Panc1 (cell line): Measurements from ENCODE around the gene C5orf58. TPM values are rescaled to one million over a fixed set of nuclear protein-coding genes. Genes with fewer than 3 reads are reported as not detected.

Experiments used
- ATAC-seq: fragments of 200-7000 bp; cut with Tn5 transposase; 2 replicates; pipeline ENCODE4 v1.9.1; 2020; ENCODE audit warnings: mild to moderate bottlenecking, moderate library complexity
- BruUV-seq: library from RNA; stranded (reverse); fragments of 400-500 nt; replicated peaks from 2 replicates; lab custom pipeline; 2021; lab: Mats Ljungman, UMichigan
- CTCF ChIA-PET: fragments of 300-600 bp; sonication (Branson Sonifier 250); formaldehyde crosslinking; loops from one replicate; lab custom pipeline; 2022; ENCODE audit warnings: antibody characterized with exemption; lab: Charles Lee
- POLR2A ChIA-PET: fragments of 300-600 bp; sonication (Branson Sonifier 250); formaldehyde crosslinking; loops from one replicate; lab custom pipeline; 2022; ENCODE audit warnings: antibody characterized with exemption; lab: Charles Lee
- DNase-seq: peaks from one replicate; pipeline ENCODE4 v3.0.0-alpha.2; 2010; ENCODE audit warnings: low read depth, low spot score
- H3K27ac ChIP-seq: 2 replicates; pipeline ENCODE4 v1.5.1; 2011; ENCODE audit warnings: mild to moderate bottlenecking, low read length, inconsistent platforms
- H3K27me3 ChIP-seq: fragments of 200-500 bp; sonication (Bioruptor generic); 2 replicates; pipeline ENCODE4 v1.6.0; 2014; ENCODE audit warnings: low read length, inconsistent platforms; ENCODE audit not compliant: control insufficient read depth, insufficient read depth
- H3K36me3 ChIP-seq: fragments of 200-500 bp; sonication (Bioruptor generic); 2 replicates; pipeline ENCODE4 v1.5.1; 2014; ENCODE audit warnings: inconsistent platforms, mild to moderate bottlenecking, low read length, moderate library complexity; ENCODE audit not compliant: control insufficient read depth, insufficient read depth
- H3K4me1 ChIP-seq: 2 replicates; pipeline ENCODE4 v1.5.1; 2011; ENCODE audit warnings: inconsistent platforms, mild to moderate bottlenecking, low read length, moderate library complexity; ENCODE audit not compliant: control insufficient read depth, insufficient read depth
- H3K4me3 ChIP-seq, 2 experiments: 2 replicates each; pipeline ENCODE4 v1.5.1; 2011 to 2012; ENCODE audit warnings: low read depth in 2 of 2, low read length in 2 of 2, mild to moderate bottlenecking in 2 of 2, inconsistent platforms in 1 of 2, moderate library complexity in 1 of 2
- H3K9me3 ChIP-seq: fragments of 200-500 bp; sonication (Bioruptor generic); 2 replicates; pipeline ENCODE4 v1.5.1; 2014; ENCODE audit warnings: low read depth, mild to moderate bottlenecking, inconsistent platforms, low read length, moderate library complexity; ENCODE audit not compliant: control insufficient read depth, insufficient read depth
- CTCF ChIP-seq: fragments of 450-650 bp; IDR thresholded peaks from 2 replicates; pipeline ENCODE4 v1.5.1; 2017; ENCODE audit warnings: mild to moderate bottlenecking
- POLR2AphosphoS5 ChIP-seq: IDR thresholded peaks from 2 replicates; pipeline ENCODE4 v1.6.1; 2012; ENCODE audit warnings: mild to moderate bottlenecking, low read depth, low read length, moderate library complexity
- SIN3A ChIP-seq: IDR thresholded peaks from 2 replicates; pipeline ENCODE4 v1.6.1; 2012; ENCODE audit warnings: low read depth, mild to moderate bottlenecking, low read length, moderate library complexity, borderline replicate concordance; ENCODE audit not compliant: insufficient read depth
- TCF7L2 ChIP-seq: IDR thresholded peaks from 2 replicates; pipeline ENCODE4 v1.6.1; 2011; ENCODE audit warnings: mild to moderate bottlenecking, low read depth, low read length, inconsistent platforms
- in situ Hi-C: cut with HindIII; loops from 2 replicates; pipeline ENCODE4 v1.10.0; 2016; ENCODE audit warnings: low sequenced_read_pairs, low pct_unique_long_range_greater_than_20kb
- intact Hi-C: fragments of 100-400 bp; cut with micrococcal nuclease; formaldehyde crosslinking; loops from one replicate; pipeline ENCODE4 v1.10.0; 2022; ENCODE audit not compliant: unreplicated experiment
- total RNA-seq: library from RNA; stranded (reverse); gene quantifications from one replicate; pipeline ENCODE4 v1.2.1, GENCODE V29; 2021; ENCODE audit not compliant: unreplicated experiment
- TF ChIP-seq, protein P1 (sequence below), 2 experiments: IDR thresholded peaks; 2 replicates each; pipeline ENCODE4 v1.6.1; 2011 to 2012; ENCODE audit warnings: low read depth in 2 of 2, control low read depth in 1 of 2, low read length in 1 of 2, mild to moderate bottlenecking in 1 of 2, moderate library complexity in 1 of 2; ENCODE audit not compliant: insufficient read depth in 1 of 2

Gene C5orf58
- total RNA-seq, 1 experiment from 2014 or later, result 0.15 TPM

DNA sequence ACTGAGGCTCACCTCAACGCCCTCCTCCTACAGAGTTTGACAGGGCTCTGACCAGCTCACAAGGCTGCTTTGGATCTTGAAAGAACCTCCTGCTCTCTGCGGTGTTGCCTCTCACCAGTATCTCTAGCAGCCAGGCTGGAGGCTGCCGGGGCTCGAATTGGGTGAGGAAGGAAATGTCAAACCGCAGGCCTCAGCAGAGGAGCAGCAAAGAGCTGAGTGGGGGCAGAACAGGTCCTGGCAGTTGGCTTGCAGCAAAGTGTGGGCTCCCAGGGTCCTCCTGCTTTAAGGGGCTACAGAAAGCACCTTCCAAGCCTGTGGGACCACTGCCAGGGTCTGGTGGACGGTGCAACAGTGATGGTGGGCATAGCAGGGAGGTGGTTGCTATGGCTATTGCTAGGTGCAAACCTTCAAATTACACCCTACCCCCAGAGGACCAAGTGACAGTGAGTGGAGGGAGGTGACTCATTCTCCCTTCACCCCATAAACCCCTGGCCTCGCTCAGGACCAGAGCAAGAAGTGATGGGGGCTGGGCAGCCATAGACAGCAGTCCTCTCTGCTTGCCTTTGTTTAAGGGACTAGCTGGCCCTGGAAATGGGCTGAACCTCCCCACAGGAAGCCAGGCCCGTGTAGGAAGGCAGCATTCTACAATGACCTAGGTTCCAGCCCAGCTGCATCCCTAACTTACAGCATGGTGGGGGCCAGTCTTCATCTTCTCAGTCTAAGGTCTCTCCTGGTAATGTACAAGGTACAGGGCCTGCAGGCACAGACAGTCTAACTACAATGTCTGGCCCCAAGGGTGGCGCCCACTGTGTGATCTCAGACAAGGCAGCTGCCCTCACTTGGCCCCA, 46.0 kb downstream of the C5orf58 start:
- POLR2A ChIA-PET, result interaction anchor here (0.6 kb wide), 1 partner anchor 111 kb away, joined by 17 read pairs; the partner anchor contains the start of gene KCNMB1
- CTCF ChIA-PET, result no interaction called here
- H3K27ac ChIP-seq, result no peak overlapping the region
- ATAC-seq (peak; percentile 20; the same call in 1 of the 2 replicates), DNase-seq (no peak)
- no peaks in the 10 kb centered on the region for H3K9me3 ChIP-seq
- H3K4me1 ChIP-seq, result no peaks in the 10 kb centered on the region
- intact Hi-C loops, result no loop called here
- no peaks in the 10 kb centered on the region for H3K36me3 ChIP-seq
- BruUV-seq, result no TSS peak
- H3K27me3 ChIP-seq, result no peaks in the 10 kb centered on the region; the same call in 1 of the 2 replicates
- no peak overlapping the region for H3K4me3 ChIP-seq
- TF ChIP-seq, protein P1, sequence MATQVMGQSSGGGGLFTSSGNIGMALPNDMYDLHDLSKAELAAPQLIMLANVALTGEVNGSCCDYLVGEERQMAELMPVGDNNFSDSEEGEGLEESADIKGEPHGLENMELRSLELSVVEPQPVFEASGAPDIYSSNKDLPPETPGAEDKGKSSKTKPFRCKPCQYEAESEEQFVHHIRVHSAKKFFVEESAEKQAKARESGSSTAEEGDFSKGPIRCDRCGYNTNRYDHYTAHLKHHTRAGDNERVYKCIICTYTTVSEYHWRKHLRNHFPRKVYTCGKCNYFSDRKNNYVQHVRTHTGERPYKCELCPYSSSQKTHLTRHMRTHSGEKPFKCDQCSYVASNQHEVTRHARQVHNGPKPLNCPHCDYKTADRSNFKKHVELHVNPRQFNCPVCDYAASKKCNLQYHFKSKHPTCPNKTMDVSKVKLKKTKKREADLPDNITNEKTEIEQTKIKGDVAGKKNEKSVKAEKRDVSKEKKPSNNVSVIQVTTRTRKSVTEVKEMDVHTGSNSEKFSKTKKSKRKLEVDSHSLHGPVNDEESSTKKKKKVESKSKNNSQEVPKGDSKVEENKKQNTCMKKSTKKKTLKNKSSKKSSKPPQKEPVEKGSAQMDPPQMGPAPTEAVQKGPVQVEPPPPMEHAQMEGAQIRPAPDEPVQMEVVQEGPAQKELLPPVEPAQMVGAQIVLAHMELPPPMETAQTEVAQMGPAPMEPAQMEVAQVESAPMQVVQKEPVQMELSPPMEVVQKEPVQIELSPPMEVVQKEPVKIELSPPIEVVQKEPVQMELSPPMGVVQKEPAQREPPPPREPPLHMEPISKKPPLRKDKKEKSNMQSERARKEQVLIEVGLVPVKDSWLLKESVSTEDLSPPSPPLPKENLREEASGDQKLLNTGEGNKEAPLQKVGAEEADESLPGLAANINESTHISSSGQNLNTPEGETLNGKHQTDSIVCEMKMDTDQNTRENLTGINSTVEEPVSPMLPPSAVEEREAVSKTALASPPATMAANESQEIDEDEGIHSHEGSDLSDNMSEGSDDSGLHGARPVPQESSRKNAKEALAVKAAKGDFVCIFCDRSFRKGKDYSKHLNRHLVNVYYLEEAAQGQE (IDR thresholded peaks at IDR 0.05; ENCODE audit: insufficient read depth in 1 of 2, low read depth in 2 of 2, low read length in 1 of 2), result no peak
- TF ChIP-seq SIN3A, result no peak
- no peak for TF ChIP-seq POLR2AphosphoS5
- no peak for TF ChIP-seq CTCF
- in situ Hi-C loops, result no loop called here

DNA sequence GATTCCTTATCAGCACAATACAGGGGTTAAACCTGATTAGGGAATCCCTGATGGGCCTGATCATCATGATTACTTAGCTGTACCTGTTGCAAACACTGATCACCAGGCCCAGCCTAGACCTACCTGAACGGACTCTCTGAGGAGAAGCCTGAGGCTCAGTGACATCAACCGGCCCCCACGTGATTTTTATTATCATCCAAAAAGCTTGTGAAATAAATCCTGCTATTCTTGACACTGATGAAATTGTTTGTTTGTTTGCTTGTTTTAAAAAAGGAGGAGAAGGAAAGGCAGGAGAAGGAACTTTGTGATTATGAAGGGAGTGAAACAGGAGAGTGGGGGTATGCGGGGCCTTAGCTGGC, 46.7 kb downstream of the C5orf58 start:
- no peak overlapping the region for H3K4me3 ChIP-seq
- ChIA-PET POLR2A (no interaction called here), CTCF (no interaction called here)
- TF ChIP-seq CTCF (no peak), TCF7L2 (no peak), POLR2AphosphoS5 (no peak)
- TF ChIP-seq, protein P1 (IDR thresholded peaks at IDR 0.05; ENCODE audit: insufficient read depth in 1 of 2, low read depth in 2 of 2, low read length in 1 of 2), result no peak
- H3K36me3 ChIP-seq, result no peaks in the 10 kb centered on the region
- no TSS peak for BruUV-seq
- intact Hi-C loops, result no loop called here
- DNase-seq (no peak), ATAC-seq (no peak)
- H3K27me3 ChIP-seq, result no peaks in the 10 kb centered on the region; the same call in 1 of the 2 replicates
- no peaks in the 10 kb centered on the region for H3K4me1 ChIP-seq
- in situ Hi-C loops, result no loop called here
- no peaks in the 10 kb centered on the region for H3K9me3 ChIP-seq
- H3K27ac ChIP-seq, result no peak overlapping the region
